ENCODE results near the gene ATE1. TPM values are rescaled to one million over a fixed set of nuclear protein-coding genes. Genes with fewer than 3 reads are reported as not detected.

The ATE1 gene
- total and polyA plus RNA-seq, 4 donors = 4.2 to 47.8 (median 13.2) TPM

- WGBS, 2 donors = 73 to 77% methylated on average over 2 of the region's 2 CpGs
- H3K27ac ChIP-seq (ENCODE audit: low read depth in 1 of 2, low read length in 1 of 2) = no peak overlapping the region
- no peak for ATAC-seq (ENCODE audit: insufficient read depth, low FRiP score)
- no peaks in the 10 kb centered on the region for H3K27me3 ChIP-seq (ENCODE audit: control insufficient read depth in 3 of 3, insufficient read depth in 3 of 3, low read length in 2 of 3)
- no peak for TF ChIP-seq CTCF (IDR thresholded peaks at IDR 0.05; ENCODE audit: control extremely low read depth, extremely low read depth)
- H3K9ac ChIP-seq (ENCODE audit: insufficient read depth in 1 of 2, low read length in 2 of 2) = no peak overlapping the region
- peaks cover 6 to 8% (median 6%) of the 10 kb centered on the region in 4 donors for H3K36me3 ChIP-seq (ENCODE audit: control insufficient read depth in 4 of 4, insufficient read depth in 4 of 4, low read length in 4 of 4)
- no peak for DNase-seq
- no peak overlapping the region for H3K4me3 ChIP-seq
- peaks cover 0 to 2% (median 0%) of the 10 kb centered on the region in 5 donors for H3K4me1 ChIP-seq (ENCODE audit: control insufficient read depth in 5 of 5, insufficient read depth in 5 of 5, low read length in 5 of 5)
- no peaks in the 10 kb centered on the region for H3K9me3 ChIP-seq (ENCODE audit: control insufficient read depth in 4 of 4, insufficient read depth in 3 of 4, low read length in 3 of 4)
Measured at GRCh38 chr10:121835376-121835775, 92.5 kb downstream of the ATE1 start.

- no peaks in the 10 kb centered on the region for H3K27me3 ChIP-seq (ENCODE audit: control insufficient read depth in 3 of 3, insufficient read depth in 3 of 3, low read length in 2 of 3)
- peaks cover 0 to 5% (median 0%) of the 10 kb centered on the region in 5 donors for H3K4me1 ChIP-seq (ENCODE audit: control insufficient read depth in 5 of 5, insufficient read depth in 5 of 5, low read length in 5 of 5)
- ATAC-seq (ENCODE audit: insufficient read depth, low FRiP score) = no peak
- H3K9me3 ChIP-seq (ENCODE audit: control insufficient read depth in 4 of 4, insufficient read depth in 3 of 4, low read length in 3 of 4) = no peaks in the 10 kb centered on the region
- H3K27ac ChIP-seq (ENCODE audit: low read depth in 1 of 2, low read length in 1 of 2) = no peak overlapping the region
- no peak for DNase-seq
- peaks cover 6 to 10% (median 7%) of the 10 kb centered on the region in 4 donors for H3K36me3 ChIP-seq (ENCODE audit: control insufficient read depth in 4 of 4, insufficient read depth in 4 of 4, low read length in 4 of 4)
- TF ChIP-seq CTCF (IDR thresholded peaks at IDR 0.05; ENCODE audit: control extremely low read depth, extremely low read depth) = no peak
- H3K4me3 ChIP-seq = no peak overlapping the region
- no peak overlapping the region for H3K9ac ChIP-seq (ENCODE audit: insufficient read depth in 1 of 2, low read length in 2 of 2)
- WGBS, 2 donors = 87 to 92% methylated on average over 4 of the region's 4 CpGs
Measured at GRCh38 chr10:121834757-121835156, 93.1 kb downstream of the ATE1 start.

GRCh38 chr10:121833387-121833786 lies 94.4 kb downstream of the ATE1 start:
- no peak for ATAC-seq (ENCODE audit: insufficient read depth, low FRiP score)
- no peak for DNase-seq
- peaks cover 0 to 5% (median 0%) of the 10 kb centered on the region in 5 donors for H3K4me1 ChIP-seq (ENCODE audit: control insufficient read depth in 5 of 5, insufficient read depth in 5 of 5, low read length in 5 of 5)
- no peak overlapping the region for H3K4me3 ChIP-seq
- peaks cover 7 to 10% (median 8%) of the 10 kb centered on the region in 4 donors for H3K36me3 ChIP-seq (ENCODE audit: control insufficient read depth in 4 of 4, insufficient read depth in 4 of 4, low read length in 4 of 4)
- no peak overlapping the region for H3K9ac ChIP-seq (ENCODE audit: insufficient read depth in 1 of 2, low read length in 2 of 2)
- no peak for TF ChIP-seq CTCF (IDR thresholded peaks at IDR 0.05; ENCODE audit: control extremely low read depth, extremely low read depth)
- no peaks in the 10 kb centered on the region for H3K9me3 ChIP-seq (ENCODE audit: control insufficient read depth in 4 of 4, insufficient read depth in 3 of 4, low read length in 3 of 4)
- 48 to 74% methylated on average over 1 of the region's 1 CpG for WGBS, 2 donors
- H3K27me3 ChIP-seq (ENCODE audit: control insufficient read depth in 3 of 3, insufficient read depth in 3 of 3, low read length in 2 of 3) = no peaks in the 10 kb centered on the region
- no peak overlapping the region for H3K27ac ChIP-seq (ENCODE audit: low read depth in 1 of 2, low read length in 1 of 2)

- ATAC-seq (ENCODE audit: insufficient read depth, low FRiP score) = no peak
- peaks cover 0 to 5% (median 0%) of the 10 kb centered on the region in 5 donors for H3K4me1 ChIP-seq (ENCODE audit: control insufficient read depth in 5 of 5, insufficient read depth in 5 of 5, low read length in 5 of 5)
- 99 to 100% methylated on average over 3 of the region's 3 CpGs for WGBS, 2 donors
Measured at GRCh38 chr10:121832647-121833046, 95.2 kb downstream of the ATE1 start.

More at GRCh38 chr10:121832647-121833046, 95.2 kb downstream of the ATE1 start:
- H3K9me3 ChIP-seq (ENCODE audit: control insufficient read depth in 4 of 4, insufficient read depth in 3 of 4, low read length in 3 of 4) = no peaks in the 10 kb centered on the region
- H3K9ac ChIP-seq (ENCODE audit: insufficient read depth in 1 of 2, low read length in 2 of 2) = no peak overlapping the region
- no peak for TF ChIP-seq CTCF (IDR thresholded peaks at IDR 0.05; ENCODE audit: control extremely low read depth, extremely low read depth)
- no peak overlapping the region for H3K4me3 ChIP-seq
- H3K27ac ChIP-seq (ENCODE audit: low read depth in 1 of 2, low read length in 1 of 2) = no peak overlapping the region
- H3K27me3 ChIP-seq (ENCODE audit: control insufficient read depth in 3 of 3, insufficient read depth in 3 of 3, low read length in 2 of 3) = no peaks in the 10 kb centered on the region
- DNase-seq = no peak
- H3K36me3 ChIP-seq (ENCODE audit: control insufficient read depth in 4 of 4, insufficient read depth in 4 of 4, low read length in 4 of 4) = peaks cover 8 to 13% (median 9%) of the 10 kb centered on the region in 4 donors
